Measurements from ENCODE around the gene NSUN3.
"Not testable (repeated sequence)": the region's sequence is repeated elsewhere in the genome, so short reads cannot be mapped to it uniquely, and the experiment has no call there.

Gene NSUN3

DNA sequence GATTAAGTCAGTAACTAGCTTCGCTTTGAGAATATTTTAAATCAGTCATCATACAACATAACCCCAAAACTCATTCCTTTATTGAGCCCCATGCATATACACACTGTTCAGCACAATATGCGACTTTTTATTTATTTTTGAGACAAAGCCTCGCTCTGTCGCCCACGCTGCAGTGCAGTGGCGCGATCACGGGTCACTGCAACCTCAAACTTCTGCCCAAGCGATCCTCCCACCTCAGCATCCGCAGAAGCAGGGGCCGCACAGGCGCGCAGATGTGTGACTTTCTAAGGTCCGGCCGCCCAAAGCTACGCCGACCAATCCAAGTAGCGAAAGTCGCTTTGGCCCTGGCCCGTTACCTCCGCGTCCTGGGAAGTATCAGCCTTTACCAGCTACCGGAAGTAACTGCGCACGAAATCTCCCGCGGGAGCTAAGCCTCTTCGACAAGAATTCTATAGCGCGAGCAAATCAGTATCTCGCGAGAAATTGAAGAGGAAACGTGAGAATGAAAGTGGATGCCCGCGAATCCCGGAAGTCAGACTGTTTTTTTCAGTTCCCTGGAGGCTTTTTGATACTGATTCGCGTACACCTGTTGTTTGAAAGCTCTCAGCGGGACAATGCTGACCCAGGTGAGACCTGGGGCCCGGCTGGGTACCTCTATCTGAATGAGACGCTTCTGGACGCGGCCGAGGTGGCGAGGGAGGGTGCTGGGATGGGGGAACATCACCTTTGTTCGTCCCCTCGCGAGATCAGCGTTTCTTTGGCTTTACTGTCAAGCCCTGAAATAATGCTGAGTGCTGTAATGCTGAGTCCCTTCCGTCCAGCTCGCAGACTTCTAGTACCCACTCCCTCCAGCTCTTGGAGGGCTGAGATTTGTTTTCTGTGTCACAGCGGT is at the start of gene NSUN3, which contains the start of gene DHFR2:
Gene NSUN3 (plus strand): TSS at position 549 of the 892 bp plus-strand sequence. CDS start 66 bp downstream, at position 615.
Gene DHFR2 (minus strand): TSS at position 404 of the 892 bp plus-strand sequence. CDS start 1,405 bp downstream, outside the sequence.
- peak; percentile 99 for DNase-seq

GRCh38 chr3:94015025-94015424 is 47.8 kb upstream of the NSUN3 start:
- no peak for DNase-seq

GRCh38 chr3:94019659-94020058 is 43.2 kb upstream of the NSUN3 start:
- no peak for DNase-seq

DNA sequence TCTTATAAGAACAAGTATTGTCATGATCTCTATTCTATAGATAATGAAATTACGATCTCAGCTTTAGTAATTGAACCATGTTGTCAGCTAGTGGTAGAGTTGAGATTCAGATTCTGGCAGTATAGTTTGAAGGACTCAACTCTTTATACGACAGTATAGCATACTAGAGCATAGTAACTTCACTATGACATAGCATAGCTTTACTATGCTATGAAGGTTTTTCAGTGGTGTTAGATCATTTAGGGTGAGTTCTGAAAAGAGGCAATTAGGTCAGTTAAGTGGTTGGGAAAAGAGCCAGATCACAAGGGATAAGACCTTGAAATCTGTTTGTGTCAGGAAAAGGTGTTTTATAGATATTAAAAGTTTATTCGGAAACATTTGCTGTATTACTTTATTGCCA is 42.6 kb upstream of the NSUN3 start:
- no peak for DNase-seq

GRCh38 chr3:94024385-94024784 is 38.5 kb upstream of the NSUN3 start:
- no peak for DNase-seq

DNA sequence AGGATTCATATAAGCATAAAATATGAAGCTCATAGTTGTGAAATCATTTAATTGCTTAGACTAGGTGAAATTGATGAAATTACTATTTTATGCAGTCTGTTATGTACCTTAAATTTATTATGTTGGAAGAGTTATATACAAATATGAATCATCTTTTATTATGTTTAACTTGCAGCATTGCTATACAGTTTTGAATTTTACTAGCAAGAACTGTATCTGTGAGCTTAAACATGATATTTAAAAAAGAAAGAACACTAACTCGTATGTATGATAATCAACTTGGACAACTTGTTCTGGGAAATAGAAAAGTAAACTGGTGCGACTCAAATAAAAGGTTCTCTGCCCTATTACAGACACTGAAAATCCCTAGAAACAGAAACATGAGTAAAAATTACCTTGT is 36.2 kb upstream of the NSUN3 start:
- no peak for DNase-seq

- no peak for DNase-seq
Observed at GRCh38 chr3:94028093-94028837, 34.6 kb upstream of the NSUN3 start, which contains the start of gene STX19. Gene STX19 (minus strand): TSS chr3:94028597. CDS start chr3:94015269, 13,328 bp downstream.

DNA sequence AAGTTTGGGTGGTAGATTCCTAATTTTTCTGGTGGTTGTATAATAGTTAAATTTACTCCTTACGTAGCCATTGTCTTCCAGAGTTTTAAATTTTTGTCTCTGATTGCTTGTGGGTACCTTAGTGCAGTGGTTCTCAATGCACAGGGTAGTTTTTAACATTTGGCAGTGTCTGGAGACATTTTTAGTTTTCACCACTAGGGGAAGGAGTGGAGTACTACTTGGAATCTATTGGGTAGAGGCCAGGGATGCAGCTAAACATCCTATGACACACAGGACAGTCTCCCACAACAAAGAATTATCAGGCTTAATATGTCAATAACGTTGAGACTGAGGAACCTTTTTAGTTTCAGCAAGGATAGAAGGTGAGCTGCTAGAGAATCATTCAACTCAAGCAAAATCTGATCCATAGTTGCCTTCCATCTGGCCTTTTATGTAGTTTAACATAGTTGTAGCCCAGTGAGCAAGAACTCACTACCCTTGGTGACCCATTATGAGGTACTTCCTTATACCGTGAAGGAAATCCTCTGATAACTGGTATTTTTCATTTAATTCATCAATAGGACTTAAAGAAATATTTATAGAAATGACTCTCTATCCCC is 25.9 kb upstream of the NSUN3 start:
- DNase-seq = peak; percentile 16

DNA sequence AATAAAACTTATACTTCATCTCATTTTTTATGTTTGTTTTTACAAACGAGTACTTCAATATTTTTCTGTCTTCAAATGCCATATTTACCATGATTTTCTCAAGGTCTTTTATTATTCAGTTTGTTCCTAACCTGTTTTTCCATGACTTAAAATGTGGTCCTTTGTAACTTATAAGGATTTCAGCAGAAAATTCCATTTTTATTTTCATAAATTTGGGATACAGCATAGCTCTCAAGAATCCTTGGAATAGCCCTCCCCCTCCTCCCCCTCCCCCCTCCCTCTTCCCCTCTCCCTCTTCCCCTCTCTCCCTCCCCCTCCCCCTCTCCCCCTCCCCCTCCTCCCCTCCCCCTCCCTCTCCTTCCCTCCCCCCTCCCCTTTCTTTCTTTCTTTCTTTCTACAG is 19.6 kb upstream of the NSUN3 start:
- DNase-seq = no peak

DNA sequence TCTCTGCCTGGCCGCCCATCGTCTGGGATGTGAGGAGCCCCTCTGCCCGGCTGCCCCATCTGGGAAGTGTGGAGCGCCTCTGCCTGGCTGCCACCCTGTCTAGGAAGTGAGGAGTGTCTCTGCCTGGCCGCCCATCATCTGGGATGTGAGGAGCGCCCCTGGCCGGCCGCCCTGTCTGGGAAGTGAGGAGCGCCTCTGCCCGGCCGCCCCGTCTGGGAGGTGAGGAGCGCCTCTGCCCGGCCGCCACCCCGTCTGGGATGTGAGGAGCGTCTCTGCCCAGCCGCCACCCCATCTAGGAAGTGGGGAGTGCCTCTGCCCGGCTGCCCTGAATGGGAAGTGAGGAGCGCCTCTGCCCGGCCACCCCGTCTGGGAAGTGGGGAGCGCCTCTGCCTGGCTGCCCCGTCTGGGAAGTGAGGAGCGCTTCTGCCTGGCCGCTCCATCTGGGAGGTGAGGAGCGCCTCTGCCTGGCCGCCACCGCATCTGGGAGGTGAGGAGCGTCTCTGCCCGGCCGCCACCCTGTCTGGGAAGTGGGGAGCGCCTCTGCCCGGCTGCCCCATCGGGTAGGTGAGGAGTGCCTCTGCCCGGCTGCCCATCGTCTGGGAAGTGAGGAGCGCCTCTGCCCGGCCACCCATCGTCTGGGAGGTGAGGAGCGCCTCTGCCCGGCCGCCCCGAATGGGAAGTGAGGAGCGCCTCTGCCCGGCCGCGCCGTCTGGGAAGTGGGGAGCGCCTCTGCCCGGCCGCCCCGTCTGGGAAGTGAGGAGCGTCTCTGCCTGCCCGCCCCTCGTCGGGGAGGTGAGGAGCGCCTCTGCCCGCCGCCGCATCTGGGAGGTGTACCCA is 18.5 kb upstream of the NSUN3 start:
- not testable (repeated sequence) for DNase-seq

- no peak for DNase-seq
Observed at GRCh38 chr3:94046533-94046932, 16.3 kb upstream of the NSUN3 start.

- DNase-seq = no peak
Observed at GRCh38 chr3:94049267-94049666, 13.6 kb upstream of the NSUN3 start.

- DNase-seq = no peak
Observed at GRCh38 chr3:94050546-94050945, 12.3 kb upstream of the NSUN3 start.

DNA sequence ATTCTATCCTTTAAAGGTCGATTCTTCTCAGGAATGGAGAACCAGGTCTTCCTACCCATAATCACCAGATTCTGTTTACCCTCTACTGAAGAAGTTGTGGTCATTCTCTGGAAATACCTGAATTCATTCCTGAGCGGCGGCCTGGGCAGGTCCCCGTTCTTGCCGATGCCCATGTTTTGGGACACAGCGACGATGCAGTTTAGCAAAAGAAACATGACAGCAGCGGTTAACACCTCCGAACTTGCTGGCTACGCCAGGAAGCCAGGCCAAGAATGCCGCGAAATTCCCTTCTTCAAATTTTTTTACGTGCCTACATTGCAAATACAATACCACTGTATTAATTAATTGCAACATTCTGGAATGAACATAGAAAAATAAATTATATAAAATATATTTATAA is 1.6 kb upstream of the NSUN3 start:
- DNase-seq = no peak

- peak; percentile 48 for DNase-seq
Observed at GRCh38 chr3:94063496-94064119, 747 bp downstream of the NSUN3 start.

- no peak for DNase-seq
Observed at GRCh38 chr3:94064243-94064860, 1.5 kb downstream of the NSUN3 start.

GRCh38 chr3:94065122-94065521 is 2.3 kb downstream of the NSUN3 start:
- DNase-seq = no peak

GRCh38 chr3:94065819-94066480 is 3.1 kb downstream of the NSUN3 start:
- DNase-seq = no peak

- no peak for DNase-seq
Observed at GRCh38 chr3:94066506-94067500, 3.9 kb downstream of the NSUN3 start.

Data from NCI-H2171 treated with DMSO at 0.1 percent for 48 hours (cell line).